Loucy (cell line): ENCODE data around the gene KDM3A.

Source experiments
- EZH2phosphoT487 ChIP-seq: fragments of 200-600 bp; IDR thresholded peaks from 2 replicates; pipeline ENCODE4 v1.6.1; 2018; ENCODE audit warnings: antibody characterized with exemption, mild to moderate bottlenecking, moderate library complexity, borderline replicate concordance
- TF ChIP-seq, protein P1 (sequence below): fragments of 200-600 bp; sonication (generic); conservative IDR thresholded peaks from 2 replicates; pipeline ENCODE4 v1.5.1; 2014; ENCODE audit warnings: mild to moderate bottlenecking, antibody characterized with exemption, low read length

DNA sequence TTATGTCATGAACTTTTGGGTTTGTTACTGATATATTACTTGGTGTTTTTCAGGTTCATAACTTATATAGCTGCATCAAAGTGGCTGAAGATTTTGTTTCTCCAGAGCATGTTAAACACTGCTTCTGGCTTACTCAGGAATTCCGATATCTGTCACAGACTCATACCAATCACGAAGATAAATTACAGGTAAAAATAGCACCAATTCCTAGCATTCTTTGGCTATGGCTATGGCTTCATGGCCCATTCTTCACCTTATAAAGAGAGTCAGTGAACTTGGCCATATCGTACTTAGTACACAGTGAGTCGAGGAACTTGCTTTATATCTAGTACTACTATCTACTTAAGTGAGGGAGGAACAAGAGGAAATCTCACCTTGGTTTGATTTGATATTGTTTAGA, 49.9 kb downstream of the KDM3A start:
- TF ChIP-seq, protein P1, sequence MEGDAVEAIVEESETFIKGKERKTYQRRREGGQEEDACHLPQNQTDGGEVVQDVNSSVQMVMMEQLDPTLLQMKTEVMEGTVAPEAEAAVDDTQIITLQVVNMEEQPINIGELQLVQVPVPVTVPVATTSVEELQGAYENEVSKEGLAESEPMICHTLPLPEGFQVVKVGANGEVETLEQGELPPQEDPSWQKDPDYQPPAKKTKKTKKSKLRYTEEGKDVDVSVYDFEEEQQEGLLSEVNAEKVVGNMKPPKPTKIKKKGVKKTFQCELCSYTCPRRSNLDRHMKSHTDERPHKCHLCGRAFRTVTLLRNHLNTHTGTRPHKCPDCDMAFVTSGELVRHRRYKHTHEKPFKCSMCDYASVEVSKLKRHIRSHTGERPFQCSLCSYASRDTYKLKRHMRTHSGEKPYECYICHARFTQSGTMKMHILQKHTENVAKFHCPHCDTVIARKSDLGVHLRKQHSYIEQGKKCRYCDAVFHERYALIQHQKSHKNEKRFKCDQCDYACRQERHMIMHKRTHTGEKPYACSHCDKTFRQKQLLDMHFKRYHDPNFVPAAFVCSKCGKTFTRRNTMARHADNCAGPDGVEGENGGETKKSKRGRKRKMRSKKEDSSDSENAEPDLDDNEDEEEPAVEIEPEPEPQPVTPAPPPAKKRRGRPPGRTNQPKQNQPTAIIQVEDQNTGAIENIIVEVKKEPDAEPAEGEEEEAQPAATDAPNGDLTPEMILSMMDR = no peak
- no peak for TF ChIP-seq EZH2phosphoT487
